ENCODE data around the gene ERBIN. TPM values are rescaled to one million over a fixed set of nuclear protein-coding genes. Genes with fewer than 3 reads are reported as not detected.

Gene ERBIN
- total RNA-seq, 1 donor from 2014 or later: 38.0 TPM

- Histone ChIP-seq H3K9me3 (replicated peaks) (no peaks in the 10 kb centered on the region), H3K27me3 (ENCODE audit: low read depth) (no peaks in the 10 kb centered on the region), H3K4me3 (no peak overlapping the region), H3K4me1 (peaks cover 31% of the 10 kb centered on the region), H3K36me3 (no peaks in the 10 kb centered on the region), H3K27ac (replicated peaks) (no peak overlapping the region)
- DNase-seq: no peak
- intact Hi-C loops (cut with micrococcal nuclease): loop anchor here (10.0 kb wide), 1 partner anchor 91 kb away; no protein-coding TSS in a partner anchor
- no peak for TF ChIP-seq CTCF (IDR thresholded peaks at IDR 0.05; ENCODE audit: borderline replicate concordance)
These were observed 3.0 kb upstream of the ERBIN start for GRCh38 chr5:65923339-65923738.

- Histone ChIP-seq H3K27ac (replicated peaks) (peak overlapping the region; percentile 100), H3K9me3 (replicated peaks) (no peaks in the 10 kb centered on the region), H3K36me3 (no peaks in the 10 kb centered on the region), H3K4me1 (peaks cover 42% of the 10 kb centered on the region), H3K27me3 (ENCODE audit: low read depth) (no peaks in the 10 kb centered on the region), H3K4me3 (peak overlapping the region; percentile 92)
- intact Hi-C loops (cut with micrococcal nuclease): loop anchor here (10.0 kb wide), 1 partner anchor 90 kb away; no protein-coding TSS in a partner anchor
- no peak for TF ChIP-seq CTCF (IDR thresholded peaks at IDR 0.05; ENCODE audit: borderline replicate concordance)
- DNase-seq: no peak
These were observed 1.9 kb upstream of the ERBIN start for GRCh38 chr5:65924366-65925043.

- peak overlapping the region; percentile 100 for H3K27ac ChIP-seq (replicated peaks)
- intact Hi-C loops (cut with micrococcal nuclease): loop anchor here (10.0 kb wide), 1 partner anchor 90 kb away; no protein-coding TSS in a partner anchor
- peak overlapping the region; percentile 92 for H3K4me3 ChIP-seq
- peak; percentile 77 for DNase-seq
- peaks cover 45% of the 10 kb centered on the region for H3K4me1 ChIP-seq
- H3K36me3 ChIP-seq: peaks cover 6% of the 10 kb centered on the region
- no peaks in the 10 kb centered on the region for H3K27me3 ChIP-seq (ENCODE audit: low read depth)
- TF ChIP-seq CTCF (IDR thresholded peaks at IDR 0.05; ENCODE audit: borderline replicate concordance): no peak
- no peaks in the 10 kb centered on the region for H3K9me3 ChIP-seq (replicated peaks)
These were observed 1.3 kb upstream of the ERBIN start for GRCh38 chr5:65925044-65925600.

GRCh38 chr5:65925601-65926275, 637 bp upstream of the ERBIN start:
- peak; percentile 85 for DNase-seq
- TF ChIP-seq CTCF (IDR thresholded peaks at IDR 0.05; ENCODE audit: borderline replicate concordance): peak; percentile 54
- peaks cover 51% of the 10 kb centered on the region for H3K4me1 ChIP-seq
- H3K27me3 ChIP-seq (ENCODE audit: low read depth): no peaks in the 10 kb centered on the region
- H3K36me3 ChIP-seq: peaks cover 7% of the 10 kb centered on the region
- H3K27ac ChIP-seq (replicated peaks): peak overlapping the region; percentile 100
- H3K4me3 ChIP-seq: peak overlapping the region; percentile 92
- intact Hi-C loops (cut with micrococcal nuclease): loop anchor here (10.0 kb wide), 1 partner anchor 89 kb away; no protein-coding TSS in a partner anchor
- no peaks in the 10 kb centered on the region for H3K9me3 ChIP-seq (replicated peaks)

- H3K4me3 ChIP-seq: peak overlapping the region; percentile 92
- H3K27ac ChIP-seq (replicated peaks): peak overlapping the region; percentile 100
- H3K36me3 ChIP-seq: peaks cover 7% of the 10 kb centered on the region
- no peaks in the 10 kb centered on the region for H3K27me3 ChIP-seq (ENCODE audit: low read depth)
- intact Hi-C loops (cut with micrococcal nuclease): loop anchor here (10.0 kb wide), 1 partner anchor 88 kb away; no protein-coding TSS in a partner anchor
- peaks cover 61% of the 10 kb centered on the region for H3K4me1 ChIP-seq
- H3K9me3 ChIP-seq (replicated peaks): no peaks in the 10 kb centered on the region
- TF ChIP-seq CTCF (IDR thresholded peaks at IDR 0.05; ENCODE audit: borderline replicate concordance): no peak
- no peak for DNase-seq
These were observed 518 bp downstream of the ERBIN start for GRCh38 chr5:65926893-65927292.

Data from left ventricle myocardium inferior (tissue), 1 donor.